Testis (tissue), 3 donors: ENCODE results near the gene GLS2. TPM values are rescaled to one million over a fixed set of nuclear protein-coding genes. Genes with fewer than 3 reads are reported as not detected.

Source experiments
- DNase-seq: peaks from one replicate; pipeline ENCODE4 v3.0.0-alpha.2; 2019
- H3K27ac ChIP-seq, 2 donors: fragments of 200-600 bp; sonication (generic); one replicate each; pipeline ENCODE4 v1.5.1; 2019
- H3K27me3 ChIP-seq: fragments of 200-600 bp; sonication (generic); one replicate; pipeline ENCODE4 v1.5.1; 2019
- H3K36me3 ChIP-seq: fragments of 200-600 bp; sonication (generic); one replicate; pipeline ENCODE4 v1.5.1; 2017; ENCODE audit warnings: low read depth; ENCODE audit errors: missing control alignments
- H3K4me1 ChIP-seq: fragments of 200-600 bp; sonication (generic); one replicate; pipeline ENCODE4 v1.5.1; 2019
- H3K4me3 ChIP-seq, 2 donors: fragments of 200-600 bp; sonication (generic); one replicate each; pipeline ENCODE4 v1.5.1; 2017 to 2019
- H3K9me3 ChIP-seq: fragments of 200-600 bp; sonication (generic); one replicate; pipeline ENCODE4 v1.5.1; 2017
- POLR2A ChIP-seq: fragments of 450-650 bp; IDR thresholded peaks from one replicate; pipeline ENCODE4 v1.6.1; 2017; ENCODE audit warnings: antibody characterized with exemption, mild to moderate bottlenecking, moderate library complexity
- WGBS, 2 donors: methylation state at CpG; one replicate each; pipeline ENCODE4 v1.1.5; 2018; 5-methylcytosine and 5-hydroxymethylcytosine counted together
- intact Hi-C: fragments of 100-400 bp; cut with DNase I; formaldehyde crosslinking; loops from one replicate; pipeline ENCODE4 v1.15.1; 2023; ENCODE audit warnings: low total_unique reads
- polyA plus RNA-seq: library from polyadenylated mRNA; stranded (reverse); fragments of 350-450 nt; fragmentation: Illumina TruSeq; extraction: RNeasy Lipid Tissue Mini Kit (QIAGEN cat#74804); gene quantifications from one replicate; pipeline ENCODE4 v1.2.3, GENCODE V29; 2014; ENCODE audit warnings: low read depth, low replicate concordance; ENCODE audit not compliant: insufficient read depth
- total RNA-seq, 2 donors: library from RNA; depleted of rRNA; stranded (reverse); fragments of >200 nt; gene quantifications; one replicate each; pipeline ENCODE4 v1.2.3, GENCODE V29; 2016
- TF ChIP-seq, protein P1 (sequence below), 3 experiments: fragments of 450-650 bp in 2 of 3; fragments of 200-600 bp in 1 of 3; sonication (generic) in 1 of 3; IDR thresholded peaks; one replicate each; pipeline ENCODE4 v1.5.1; 2016 to 2019; ENCODE audit warnings: antibody characterized with exemption in 3 of 3, mild to moderate bottlenecking in 2 of 3, moderate library complexity in 1 of 3

GLS2 gene
- total and polyA plus RNA-seq, 3 donors from 2014 or later = 2.2 to 4.7 (median 3.8) TPM

GRCh38 chr12:56490360-56490759 is 2.4 kb upstream of the GLS2 start:
- H3K4me1 ChIP-seq = no peaks in the 10 kb centered on the region
- no peak for TF ChIP-seq POLR2A
- TF ChIP-seq, protein P1, sequence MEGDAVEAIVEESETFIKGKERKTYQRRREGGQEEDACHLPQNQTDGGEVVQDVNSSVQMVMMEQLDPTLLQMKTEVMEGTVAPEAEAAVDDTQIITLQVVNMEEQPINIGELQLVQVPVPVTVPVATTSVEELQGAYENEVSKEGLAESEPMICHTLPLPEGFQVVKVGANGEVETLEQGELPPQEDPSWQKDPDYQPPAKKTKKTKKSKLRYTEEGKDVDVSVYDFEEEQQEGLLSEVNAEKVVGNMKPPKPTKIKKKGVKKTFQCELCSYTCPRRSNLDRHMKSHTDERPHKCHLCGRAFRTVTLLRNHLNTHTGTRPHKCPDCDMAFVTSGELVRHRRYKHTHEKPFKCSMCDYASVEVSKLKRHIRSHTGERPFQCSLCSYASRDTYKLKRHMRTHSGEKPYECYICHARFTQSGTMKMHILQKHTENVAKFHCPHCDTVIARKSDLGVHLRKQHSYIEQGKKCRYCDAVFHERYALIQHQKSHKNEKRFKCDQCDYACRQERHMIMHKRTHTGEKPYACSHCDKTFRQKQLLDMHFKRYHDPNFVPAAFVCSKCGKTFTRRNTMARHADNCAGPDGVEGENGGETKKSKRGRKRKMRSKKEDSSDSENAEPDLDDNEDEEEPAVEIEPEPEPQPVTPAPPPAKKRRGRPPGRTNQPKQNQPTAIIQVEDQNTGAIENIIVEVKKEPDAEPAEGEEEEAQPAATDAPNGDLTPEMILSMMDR (IDR thresholded peaks at IDR 0.05) = no peak
- no peak overlapping the region for H3K27ac ChIP-seq
- no peaks in the 10 kb centered on the region for H3K9me3 ChIP-seq
- H3K36me3 ChIP-seq = no peaks in the 10 kb centered on the region
- no peak overlapping the region for H3K4me3 ChIP-seq
- intact Hi-C loops = no loop called here
- H3K27me3 ChIP-seq = no peaks in the 10 kb centered on the region
- DNase-seq = no peak

DNA sequence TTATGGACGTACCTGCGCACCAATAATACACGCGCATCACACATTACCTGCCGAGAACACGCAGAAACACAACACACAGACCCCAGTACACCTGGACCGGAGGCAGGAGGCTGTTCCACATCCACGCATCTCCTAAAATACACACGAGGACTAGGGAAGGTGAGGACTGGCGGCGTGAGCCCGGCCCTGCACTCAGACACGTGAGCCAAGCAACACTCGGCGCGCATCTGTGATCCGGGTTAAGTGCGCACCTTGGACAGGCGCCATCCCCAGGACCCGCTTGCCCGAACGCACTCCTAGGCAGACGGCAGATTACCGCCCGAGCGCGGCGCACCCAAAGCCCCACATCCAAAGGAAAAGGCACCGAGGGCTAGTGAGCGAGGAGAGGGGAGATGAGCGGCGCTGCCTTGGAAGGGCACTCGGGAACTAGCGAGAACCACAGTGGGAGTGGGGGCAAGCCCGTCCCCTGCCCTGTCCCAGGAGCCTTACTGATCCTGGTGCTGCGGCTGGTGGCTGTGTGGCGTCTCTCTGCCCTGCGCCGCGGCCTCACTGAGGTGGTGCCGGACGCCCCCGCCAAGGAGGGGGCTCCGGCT is 417 bp downstream of the GLS2 start:
- peak overlapping the region; percentile 53 to 69 for H3K4me3 ChIP-seq
- intact Hi-C loops = no loop called here
- H3K27me3 ChIP-seq = no peaks in the 10 kb centered on the region
- no peak for TF ChIP-seq POLR2A
- TF ChIP-seq, protein P1 (IDR thresholded peaks at IDR 0.05) = no peak
- WGBS, 2 donors = 5 to 6% methylated on average over 25 to 42 of the region's 44 CpGs
- peak; percentile 34 for DNase-seq
- no peaks in the 10 kb centered on the region for H3K4me1 ChIP-seq
- no peaks in the 10 kb centered on the region for H3K9me3 ChIP-seq
- no peaks in the 10 kb centered on the region for H3K36me3 ChIP-seq
- H3K27ac ChIP-seq = no peak overlapping the region

DNA sequence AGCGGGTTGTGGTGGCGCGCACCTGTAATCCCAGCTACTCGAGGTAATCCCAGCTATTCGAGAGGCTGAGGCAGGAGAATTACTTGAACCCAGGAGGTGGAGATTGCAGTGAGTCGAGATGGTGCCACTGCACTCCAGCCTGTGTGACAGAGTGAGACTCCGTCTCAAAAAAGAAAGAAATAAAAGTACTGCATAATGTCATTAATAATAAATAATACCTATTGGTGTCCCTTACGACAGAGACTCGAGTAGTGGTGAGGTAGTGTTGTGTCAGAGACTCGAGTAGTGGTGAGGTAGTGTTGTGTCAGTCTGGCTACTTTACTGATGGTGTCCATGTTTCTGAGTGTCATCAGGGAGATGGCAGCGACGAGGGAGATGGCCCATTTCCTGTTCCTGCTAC is 1.3 kb downstream of the GLS2 start:
- TF ChIP-seq, protein P1 (IDR thresholded peaks at IDR 0.05) = no peak
- TF ChIP-seq POLR2A = no peak
- no peaks in the 10 kb centered on the region for H3K27me3 ChIP-seq
- H3K4me1 ChIP-seq = no peaks in the 10 kb centered on the region
- no peaks in the 10 kb centered on the region for H3K9me3 ChIP-seq
- intact Hi-C loops = no loop called here
- no peak overlapping the region for H3K27ac ChIP-seq
- DNase-seq = no peak
- H3K4me3 ChIP-seq = no peak overlapping the region
- no peaks in the 10 kb centered on the region for H3K36me3 ChIP-seq
- 62 to 72% methylated on average over 12 of the region's 12 CpGs for WGBS, 2 donors

- H3K9me3 ChIP-seq = no peaks in the 10 kb centered on the region
- no peaks in the 10 kb centered on the region for H3K4me1 ChIP-seq
- TF ChIP-seq POLR2A = no peak
- TF ChIP-seq, protein P1 (IDR thresholded peaks at IDR 0.05) = no peak
- no peak overlapping the region for H3K4me3 ChIP-seq
- no peak for DNase-seq
- H3K27ac ChIP-seq = no peak overlapping the region
- intact Hi-C loops = no loop called here
- H3K27me3 ChIP-seq = no peaks in the 10 kb centered on the region
- WGBS, 2 donors = 81 to 91% methylated on average over 1 of the region's 1 CpG
- no peaks in the 10 kb centered on the region for H3K36me3 ChIP-seq
Observed at GRCh38 chr12:56484566-56484965, 3.4 kb downstream of the GLS2 start.

DNA sequence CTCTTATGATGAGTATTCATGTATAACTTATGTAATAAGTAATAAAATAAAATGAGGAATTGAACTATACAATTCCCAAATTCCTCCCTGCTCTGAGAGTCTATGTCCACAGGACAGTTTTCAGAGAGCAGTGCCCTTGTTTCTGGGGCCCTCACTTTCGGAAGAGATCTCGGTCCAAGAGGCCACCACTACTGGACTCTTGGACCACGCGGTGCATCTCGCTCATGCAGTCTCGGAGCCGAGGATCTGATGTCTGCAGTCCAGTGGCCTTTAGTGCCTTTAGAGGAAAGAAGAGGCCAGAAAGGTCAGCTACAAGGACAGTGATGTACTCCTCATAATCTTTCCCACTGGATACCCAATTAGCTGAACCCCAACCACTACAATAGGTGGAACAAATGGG is 8.3 kb downstream of the GLS2 start:
- intact Hi-C loops = no loop called here
- no peak overlapping the region for H3K27ac ChIP-seq
- no peak for DNase-seq
- no peaks in the 10 kb centered on the region for H3K36me3 ChIP-seq
- no peaks in the 10 kb centered on the region for H3K27me3 ChIP-seq
- WGBS, 2 donors = 97 to 98% methylated on average over 7 of the region's 7 CpGs
- H3K4me1 ChIP-seq = no peaks in the 10 kb centered on the region
- no peak for TF ChIP-seq POLR2A
- TF ChIP-seq, protein P1 (IDR thresholded peaks at IDR 0.05) = no peak
- H3K9me3 ChIP-seq = no peaks in the 10 kb centered on the region
- H3K4me3 ChIP-seq = no peak overlapping the region
